NCI-H345 (cell line): ENCODE results near the gene WDR88.
"Not testable (repeated sequence)": the region's sequence is repeated elsewhere in the genome, so short reads cannot be mapped to it uniquely, and the experiment has no call there.

Source experiments
- DNase-seq: peaks from one replicate; lab custom pipeline; 2025; lab: John Stamatoyannopoulos, UW

WDR88 gene

GRCh38 chr19:33212436-33213172 is 80.7 kb downstream of the WDR88 start:
- DNase-seq: no peak

GRCh38 chr19:33214596-33214995 is 82.7 kb downstream of the WDR88 start:
- DNase-seq: peak; percentile 46

GRCh38 chr19:33215438-33216197 is 83.7 kb downstream of the WDR88 start:
- no peak for DNase-seq

DNA sequence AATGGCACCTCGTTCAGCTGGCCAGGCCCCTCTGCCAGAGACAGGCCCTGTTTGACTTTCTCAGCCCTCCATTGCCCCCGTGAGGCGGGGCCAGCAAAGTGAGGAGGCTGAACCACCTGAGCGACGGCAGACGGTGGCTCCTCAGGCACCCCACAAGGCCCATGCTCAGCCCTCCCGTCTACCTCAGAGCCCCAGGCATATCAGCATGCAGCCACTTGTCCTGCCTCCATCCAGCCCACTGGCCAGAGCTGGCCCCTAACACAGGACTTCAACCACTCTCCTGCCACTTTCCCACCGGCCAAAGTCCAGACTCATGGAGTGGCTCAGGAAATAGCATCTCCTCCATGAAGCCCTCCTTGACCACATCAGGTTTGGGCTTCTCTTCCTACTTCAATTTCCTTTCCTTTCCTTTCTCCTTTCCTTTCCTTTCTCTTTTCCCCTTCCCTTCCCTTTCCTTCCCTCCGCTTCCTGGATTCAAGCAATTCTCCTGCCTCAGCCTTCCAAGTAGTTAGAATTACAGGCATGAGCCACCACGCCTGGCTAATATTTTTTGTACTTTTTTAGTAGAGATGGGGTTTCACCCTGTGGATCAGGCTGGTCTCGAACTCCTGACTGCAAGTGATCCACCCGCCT is 84.4 kb downstream of the WDR88 start:
- DNase-seq: no peak

- DNase-seq: no peak
These were observed 86.0 kb downstream of the WDR88 start for GRCh38 chr19:33217881-33218280.

DNA sequence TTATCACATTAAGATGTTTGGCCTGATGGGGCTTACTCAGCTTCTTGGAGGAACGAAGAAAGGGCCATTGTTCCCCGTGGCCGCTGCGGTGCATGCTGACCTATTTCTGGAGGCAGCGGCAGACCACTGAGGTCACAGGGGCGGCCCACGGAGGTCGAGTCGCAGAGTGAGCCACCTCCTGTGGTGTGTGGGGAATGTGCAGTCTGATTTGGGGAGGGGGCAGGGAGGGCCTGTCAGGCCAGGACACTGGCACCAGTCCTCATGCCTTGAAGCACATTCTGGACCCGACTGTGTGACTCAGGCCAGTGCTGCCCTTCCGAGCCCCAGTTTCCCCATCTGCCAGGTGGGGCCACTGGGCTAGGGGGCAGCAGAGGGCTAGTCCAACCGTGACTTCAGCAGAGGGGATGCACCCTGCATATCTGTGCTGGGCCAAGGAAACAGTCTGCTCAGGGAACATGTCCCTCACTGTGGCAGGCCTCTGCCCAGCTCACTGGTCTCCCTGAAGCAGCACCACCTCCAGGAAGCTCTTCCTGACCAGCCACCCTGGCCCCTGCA is 87.4 kb downstream of the WDR88 start:
- DNase-seq: no peak

DNA sequence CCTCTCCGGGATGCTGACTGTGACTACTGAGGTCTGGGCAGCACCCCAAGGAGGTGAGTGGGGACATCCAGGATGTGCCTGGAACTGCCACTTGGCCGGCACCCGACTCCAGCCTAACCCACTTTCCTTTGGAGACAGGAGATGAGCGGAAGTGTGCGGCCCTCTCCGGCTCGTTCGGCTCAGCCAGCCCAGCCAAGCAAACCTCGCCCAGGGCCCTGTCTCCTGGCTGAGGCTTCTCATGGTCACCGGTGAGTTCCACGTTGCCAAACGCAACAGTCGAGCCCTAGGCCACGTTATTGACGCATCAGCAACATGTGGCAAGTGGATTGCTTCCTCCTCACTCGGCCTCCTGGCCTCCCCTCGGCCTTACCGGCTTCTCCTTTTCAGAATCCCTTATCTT is 88.2 kb downstream of the WDR88 start:
- no peak for DNase-seq

DNA sequence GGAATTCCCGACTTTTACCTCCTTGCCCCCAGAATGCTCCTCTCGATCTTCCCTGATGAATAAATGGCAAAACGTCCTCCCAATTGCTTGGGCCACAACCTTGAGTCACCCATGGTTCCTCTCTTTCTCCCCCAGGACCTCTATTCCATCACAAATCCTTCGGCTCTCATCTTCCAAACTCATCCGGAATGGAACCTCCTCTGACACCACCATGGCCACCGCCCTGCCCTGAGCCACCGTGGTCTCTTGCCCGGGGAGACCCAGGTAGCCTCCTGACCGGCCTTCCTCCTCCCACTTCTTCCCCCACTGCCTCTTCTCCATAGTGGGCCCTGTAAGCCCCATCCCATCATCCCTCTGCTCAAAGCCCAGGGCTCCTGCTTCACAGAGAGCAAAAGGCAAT is 88.8 kb downstream of the WDR88 start:
- no peak for DNase-seq

DNA sequence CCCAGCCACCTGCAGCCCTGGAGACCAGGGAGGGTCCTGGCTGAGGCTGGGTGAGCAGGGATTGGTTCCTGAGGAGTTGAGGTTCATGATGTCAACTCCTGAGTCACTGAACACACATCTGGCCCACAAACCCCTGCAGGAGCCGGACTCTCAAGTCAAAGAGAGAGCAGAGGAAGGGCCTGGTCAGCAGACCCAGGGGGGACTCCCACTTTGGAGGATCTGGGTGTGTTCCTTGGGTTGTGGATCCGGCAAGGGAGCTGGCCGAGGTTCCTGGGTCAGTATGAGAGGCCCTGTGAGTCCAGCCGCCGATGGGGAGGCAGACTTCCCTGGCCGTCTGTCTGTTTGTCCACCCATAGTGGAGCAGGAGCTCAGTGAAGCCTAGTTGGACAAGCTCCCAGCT is 89.7 kb downstream of the WDR88 start:
- DNase-seq: no peak

GRCh38 chr19:33222255-33222654 is 90.3 kb downstream of the WDR88 start:
- not testable (repeated sequence) for DNase-seq

GRCh38 chr19:33224694-33225457 is 93.0 kb downstream of the WDR88 start:
- no peak for DNase-seq
